GM12878 (cell line): Measurements from ENCODE around the gene LMF1. TPM values are rescaled to one million over a fixed set of nuclear protein-coding genes. Genes with fewer than 3 reads are reported as not detected.

ENCODE experiments used
- ATAC-seq: fragments of 200-7000 bp; cut with Tn5 transposase; 3 replicates; pipeline ENCODE4 v1.9.1; 2020; ENCODE audit warnings: mild to moderate bottlenecking, moderate library complexity
- BruUV-seq: library from RNA; stranded (reverse); fragments of 400-500 nt; replicated peaks from 2 replicates; lab custom pipeline; 2021; lab: Mats Ljungman, UMichigan
- CTCF ChIA-PET: fragments of 300-600 bp; sonication (Branson Sonifier 250); formaldehyde crosslinking; extraction: SDS; loops from one replicate; lab custom pipeline; 2021; ENCODE audit warnings: inconsistent platforms; lab: Yijun Ruan, JAX
- POLR2A ChIA-PET: fragments of 350-600 bp; formaldehyde crosslinking; extraction: SDS; loops from one replicate; lab custom pipeline; 2021; ENCODE audit warnings: inconsistent platforms; lab: Charles Lee
- RAD21 ChIA-PET: fragments of 300-600 bp; sonication (Branson Sonifier 250); formaldehyde crosslinking; loops from one replicate; lab custom pipeline; 2023; ENCODE audit warnings: antibody characterized with exemption; ENCODE audit not compliant: unreplicated experiment; lab: Charles Lee
- SMC1A ChIA-PET: fragments of 300-600 bp; sonication (Branson Sonifier 250); formaldehyde crosslinking; loops from one replicate; lab custom pipeline; 2023; ENCODE audit not compliant: unreplicated experiment, uncharacterized antibody; lab: Charles Lee
- DNase-seq: peaks from one replicate; pipeline ENCODE4 v3.0.0-alpha.2; 2011; ENCODE audit warnings: low read depth, low spot score
- FAIRE-seq: peaks from 3 replicates; lab custom pipeline; 2011; peaks lifted over from hg19 to GRCh38; lab: Jason Lieb, UNC
- H2AFZ ChIP-seq: 2 replicates; pipeline ENCODE4 v1.6.0; 2011; ENCODE audit warnings: low read depth, low read length, control low read depth; ENCODE audit not compliant: control insufficient read depth
- H3K27ac ChIP-seq: 2 replicates; pipeline ENCODE4 v1.5.1; 2011; ENCODE audit warnings: control low read depth; ENCODE audit not compliant: control insufficient read depth, insufficient read depth
- H3K27me3 ChIP-seq, 2 experiments: replicated peaks in 1 of 2; 2 replicates each; pipeline versions ENCODE4 v1.6.0 to v1.6.1; 2011; ENCODE audit warnings: low read length in 1 of 2; ENCODE audit not compliant: control insufficient read depth in 2 of 2, insufficient read depth in 2 of 2
- H3K36me3 ChIP-seq, 2 experiments: 2 replicates each; pipeline ENCODE4 v1.5.1; 2011; ENCODE audit warnings: low read length in 1 of 2; ENCODE audit not compliant: control insufficient read depth in 2 of 2, insufficient read depth in 2 of 2
- H3K4me1 ChIP-seq: 2 replicates; pipeline ENCODE4 v1.6.1; 2011; ENCODE audit warnings: mild to moderate bottlenecking, low read length, moderate library complexity, mixed read lengths; ENCODE audit not compliant: control insufficient read depth, insufficient read depth
- H3K4me2 ChIP-seq: 2 replicates; pipeline ENCODE4 v1.6.0; 2011; ENCODE audit warnings: control low read depth; ENCODE audit not compliant: control insufficient read depth, insufficient read depth
- H3K4me3 ChIP-seq: fragments of 200-600 bp; sonication (generic); 2 replicates; pipeline ENCODE4 v1.5.1; 2016
- H3K79me2 ChIP-seq: 2 replicates; pipeline ENCODE4 v1.6.0; 2011; ENCODE audit warnings: low read length; ENCODE audit not compliant: control insufficient read depth, insufficient read depth
- H3K9ac ChIP-seq: 2 replicates; pipeline ENCODE4 v1.8.0; 2011; ENCODE audit warnings: low read length, control low read depth, mixed read lengths; ENCODE audit not compliant: control insufficient read depth, insufficient read depth
- H3K9me3 ChIP-seq: replicated peaks from 3 replicates; pipeline ENCODE4 v1.5.1; 2011; ENCODE audit warnings: mild to moderate bottlenecking, low read length; ENCODE audit not compliant: control insufficient read depth, insufficient read depth
- H4K20me1 ChIP-seq: 2 replicates; pipeline ENCODE4 v1.6.0; 2011; ENCODE audit not compliant: control insufficient read depth, insufficient read depth
- CHD2 ChIP-seq: IDR thresholded peaks from 2 replicates; pipeline ENCODE4 v1.6.1; 2011; ENCODE audit warnings: low read depth, low read length, improper control_type of control experiment, borderline replicate concordance
- CREM ChIP-seq: IDR thresholded peaks from 2 replicates; pipeline ENCODE4 v1.6.1; 2014; ENCODE audit warnings: antibody characterized with exemption, low read depth
- EED ChIP-seq: sonication (generic); IDR thresholded peaks from 2 replicates; pipeline ENCODE4 v1.6.1; 2016; ENCODE audit warnings: antibody characterized with exemption, low read depth
- EGR1 ChIP-seq, 2 experiments: IDR thresholded peaks; 1 replicate in 1 of 2; 2 replicates in 1 of 2; pipeline ENCODE4 v1.6.1; 2011 to 2012; ENCODE audit warnings: low read depth in 2 of 2, low read length in 2 of 2, borderline replicate concordance in 1 of 2, mild to moderate bottlenecking in 1 of 2, moderate library complexity in 1 of 2
- IKZF2 ChIP-seq, 2 experiments: fragments of 450-650 bp; IDR thresholded peaks; 2 replicates each; pipeline ENCODE4 v1.6.1; 2017; ENCODE audit warnings: mild to moderate bottlenecking in 2 of 2, moderate library complexity in 2 of 2
- KLF5 ChIP-seq: fragments of 450-650 bp; IDR thresholded peaks from 2 replicates; pipeline ENCODE4 v1.6.1; 2014; ENCODE audit warnings: mild to moderate bottlenecking; ENCODE audit not compliant: partially characterized antibody
- MTA2 ChIP-seq: fragments of 450-650 bp; IDR thresholded peaks from 2 replicates; pipeline ENCODE4 v1.6.1; 2016; ENCODE audit warnings: low read depth, mild to moderate bottlenecking, moderate library complexity
- NR2C2 ChIP-seq: IDR thresholded peaks from 2 replicates; pipeline ENCODE4 v1.6.1; 2011; ENCODE audit warnings: borderline replicate concordance, low read depth; ENCODE audit not compliant: control insufficient read depth, insufficient read length
- RAD21 ChIP-seq: IDR thresholded peaks from 2 replicates; pipeline ENCODE4 v1.6.1; 2011; ENCODE audit warnings: mild to moderate bottlenecking, low read depth, low read length, moderate library complexity; ENCODE audit not compliant: insufficient read depth
- RAD51 ChIP-seq: fragments of 450-650 bp; IDR thresholded peaks from 2 replicates; pipeline ENCODE4 v1.6.1; 2016; ENCODE audit warnings: moderate library complexity, mild to moderate bottlenecking, inconsistent platforms
- RCOR1 ChIP-seq: conservative IDR thresholded peaks from 2 replicates; pipeline ENCODE4 v1.6.1; 2012; ENCODE audit warnings: low read depth, low read length, improper control_type of control experiment
- SMC3 ChIP-seq: IDR thresholded peaks from 2 replicates; pipeline ENCODE4 v1.6.1; 2011; ENCODE audit warnings: low read length, improper control_type of control experiment, borderline replicate concordance
- SUZ12 ChIP-seq: fragments of 200-600 bp; sonication (generic); IDR thresholded peaks from one replicate; pipeline ENCODE4 v1.6.1; 2018; ENCODE audit warnings: antibody characterized with exemption, mild to moderate bottlenecking; ENCODE audit not compliant: unreplicated experiment
- TAF1 ChIP-seq: IDR thresholded peaks from 2 replicates; pipeline ENCODE4 v1.6.1; 2011; ENCODE audit warnings: mild to moderate bottlenecking, low read depth, low read length, borderline replicate concordance
- TARDBP ChIP-seq: IDR thresholded peaks from 2 replicates; pipeline ENCODE4 v1.6.1; 2016; ENCODE audit warnings: borderline replicate concordance
- ZBED1 ChIP-seq: IDR thresholded peaks from 2 replicates; pipeline ENCODE4 v1.6.1; 2016; ENCODE audit warnings: borderline replicate concordance
- WGBS: methylation state at CpG from one replicate; pipeline ENCODE4 v1.1.6; 2016; ENCODE audit warnings: low lambda C conversion rate; ENCODE audit not compliant: insufficient replicate concordance, insufficient coverage; ENCODE audit errors: missing lambda C conversion rate; 5-methylcytosine and 5-hydroxymethylcytosine counted together
- in situ Hi-C: fragments of 300-500 bp; cut with MboI; formaldehyde crosslinking; loops from 9 replicates; pipeline ENCODE4 v1.14.3; 2018; ENCODE audit warnings: mixed read lengths
- intact Hi-C: fragments of 100-400 bp; cut with micrococcal nuclease; formaldehyde crosslinking; loops from one replicate; pipeline ENCODE4 v1.14.2; 2022; ENCODE audit not compliant: unreplicated experiment
- polyA plus RNA-seq, 11 experiments: library from polyadenylated mRNA; depleted of rRNA in 4 of 11; unstranded in 6 of 11; stranded (reverse) in 5 of 11; fragments of >200 nt; fragmentation: Nextera tagmentation in 4 of 11; fragmentation: Illumina TruSeq in 1 of 11; extraction: Ambion mirVana in 4 of 11; extraction: Trizol in 1 of 11; gene quantifications; 1 replicate in 1 of 11; 2 replicates in 10 of 11; pipeline versions ENCODE4 v1.2.1 to v1.2.3, GENCODE V29; 2011 to 2016; ENCODE audit warnings: inconsistent platforms in 2 of 11, missing spikeins in 2 of 11, low read depth in 1 of 11
- total RNA-seq, 4 experiments: library from RNA; depleted of rRNA in 3 of 4; stranded (reverse); fragments of >200 nt in 3 of 4; fragmentation: Illumina TruSeq in 1 of 4; extraction: Trizol in 1 of 4; gene quantifications; 2 replicates each; pipeline versions ENCODE4 v1.2.1 to v1.2.3, GENCODE V29; 2013 to 2021
- TF ChIP-seq, protein P1 (sequence below): IDR thresholded peaks from 2 replicates; pipeline ENCODE4 v1.6.1; 2012; ENCODE audit warnings: low read length, inconsistent platforms
- TF ChIP-seq, protein P2 (sequence below): IDR thresholded peaks from 2 replicates; pipeline ENCODE4 v1.6.1; 2011; ENCODE audit warnings: mild to moderate bottlenecking, low read depth, low read length, moderate library complexity; ENCODE audit not compliant: insufficient replicate concordance
- TF ChIP-seq, protein P3 (sequence below): fragments of 450-650 bp; IDR thresholded peaks from 2 replicates; pipeline ENCODE4 v1.6.1; 2016; ENCODE audit warnings: mild to moderate bottlenecking

LMF1 gene
- total and polyA plus RNA-seq, 10 of the 15 experiments (the other 5 are each of a cell fraction or from before 2014, with no cell fraction given): 0.18 to 3.2 (median 1.4) TPM; not detected in 1

DNA sequence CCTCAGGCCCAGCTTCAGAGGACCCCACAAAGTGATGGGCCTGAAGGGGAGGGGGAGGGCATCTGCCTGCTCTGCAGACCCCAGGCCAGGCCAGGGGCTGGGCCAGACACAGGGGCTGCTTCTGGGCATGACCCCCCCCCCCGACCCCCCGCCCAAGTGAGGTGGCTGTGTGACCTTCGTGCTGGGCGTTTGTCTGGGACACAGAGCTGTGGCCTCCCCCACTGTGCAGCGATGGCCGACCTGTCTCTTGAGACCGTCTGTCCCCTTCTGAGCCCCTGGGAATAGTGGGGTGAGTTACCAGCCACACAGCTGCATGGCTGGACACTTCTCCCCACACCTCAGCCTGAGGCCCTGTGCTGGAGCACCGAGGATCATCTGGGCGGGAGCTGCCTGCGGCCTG is 135.4 kb downstream of the LMF1 start:
- ChIA-PET SMC1A (no interaction called here), POLR2A (no interaction called here), RAD21 (no interaction called here), CTCF (no interaction called here)
- intact Hi-C loops (no loop called here), in situ Hi-C loops (no loop called here)
- BruUV-seq: no TSS peak
- H3K36me3 ChIP-seq: no peaks in the 10 kb centered on the region
- H2AFZ ChIP-seq: no peak overlapping the region
- no peak for DNase-seq
- H3K4me1 ChIP-seq: no peaks in the 10 kb centered on the region
- ATAC-seq: no peak
- TF ChIP-seq, protein P1, sequence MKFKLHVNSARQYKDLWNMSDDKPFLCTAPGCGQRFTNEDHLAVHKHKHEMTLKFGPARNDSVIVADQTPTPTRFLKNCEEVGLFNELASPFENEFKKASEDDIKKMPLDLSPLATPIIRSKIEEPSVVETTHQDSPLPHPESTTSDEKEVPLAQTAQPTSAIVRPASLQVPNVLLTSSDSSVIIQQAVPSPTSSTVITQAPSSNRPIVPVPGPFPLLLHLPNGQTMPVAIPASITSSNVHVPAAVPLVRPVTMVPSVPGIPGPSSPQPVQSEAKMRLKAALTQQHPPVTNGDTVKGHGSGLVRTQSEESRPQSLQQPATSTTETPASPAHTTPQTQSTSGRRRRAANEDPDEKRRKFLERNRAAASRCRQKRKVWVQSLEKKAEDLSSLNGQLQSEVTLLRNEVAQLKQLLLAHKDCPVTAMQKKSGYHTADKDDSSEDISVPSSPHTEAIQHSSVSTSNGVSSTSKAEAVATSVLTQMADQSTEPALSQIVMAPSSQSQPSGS: no peak
- TF ChIP-seq TARDBP (no peak), CREM (no peak), RCOR1 (no peak), RAD21 (no peak), KLF5 (no peak), ZBED1 (no peak), SMC3 (no peak), EGR1 (IDR thresholded peaks at IDR 0.05; ENCODE audit: borderline replicate concordance in 1 of 2, low read depth in 2 of 2, low read length in 2 of 2) (no peak), EED (no peak), NR2C2 (no peak), IKZF2 (IDR thresholded peaks at IDR 0.05) (no peak), MTA2 (no peak), TAF1 (no peak), SUZ12 (no peak), RAD51 (no peak), CHD2 (no peak)
- TF ChIP-seq, protein P2, sequence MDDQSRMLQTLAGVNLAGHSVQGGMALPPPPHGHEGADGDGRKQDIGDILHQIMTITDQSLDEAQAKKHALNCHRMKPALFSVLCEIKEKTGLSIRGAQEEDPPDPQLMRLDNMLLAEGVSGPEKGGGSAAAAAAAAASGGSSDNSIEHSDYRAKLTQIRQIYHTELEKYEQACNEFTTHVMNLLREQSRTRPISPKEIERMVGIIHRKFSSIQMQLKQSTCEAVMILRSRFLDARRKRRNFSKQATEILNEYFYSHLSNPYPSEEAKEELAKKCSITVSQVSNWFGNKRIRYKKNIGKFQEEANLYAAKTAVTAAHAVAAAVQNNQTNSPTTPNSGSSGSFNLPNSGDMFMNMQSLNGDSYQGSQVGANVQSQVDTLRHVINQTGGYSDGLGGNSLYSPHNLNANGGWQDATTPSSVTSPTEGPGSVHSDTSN: no peak
- TF ChIP-seq, protein P3, sequence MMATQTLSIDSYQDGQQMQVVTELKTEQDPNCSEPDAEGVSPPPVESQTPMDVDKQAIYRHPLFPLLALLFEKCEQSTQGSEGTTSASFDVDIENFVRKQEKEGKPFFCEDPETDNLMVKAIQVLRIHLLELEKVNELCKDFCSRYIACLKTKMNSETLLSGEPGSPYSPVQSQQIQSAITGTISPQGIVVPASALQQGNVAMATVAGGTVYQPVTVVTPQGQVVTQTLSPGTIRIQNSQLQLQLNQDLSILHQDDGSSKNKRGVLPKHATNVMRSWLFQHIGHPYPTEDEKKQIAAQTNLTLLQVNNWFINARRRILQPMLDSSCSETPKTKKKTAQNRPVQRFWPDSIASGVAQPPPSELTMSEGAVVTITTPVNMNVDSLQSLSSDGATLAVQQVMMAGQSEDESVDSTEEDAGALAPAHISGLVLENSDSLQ: no peak
- no peak overlapping the region for H3K4me2 ChIP-seq
- H3K27ac ChIP-seq: no peak overlapping the region
- H3K79me2 ChIP-seq: no peaks in the 10 kb centered on the region
- no peak overlapping the region for H3K4me3 ChIP-seq
- H3K27me3 ChIP-seq: no peaks in the 10 kb centered on the region
- H3K9me3 ChIP-seq: peaks cover 2% of the 10 kb centered on the region; the same call in 1 of the 3 replicates
- 70% methylated on average over 6 of the region's 10 CpGs for WGBS
- no peaks in the 10 kb centered on the region for H4K20me1 ChIP-seq
- no peak overlapping the region for H3K9ac ChIP-seq
- FAIRE-seq: no peak
